ENCODE results near the gene ANP32B.

ANP32B gene

DNA sequence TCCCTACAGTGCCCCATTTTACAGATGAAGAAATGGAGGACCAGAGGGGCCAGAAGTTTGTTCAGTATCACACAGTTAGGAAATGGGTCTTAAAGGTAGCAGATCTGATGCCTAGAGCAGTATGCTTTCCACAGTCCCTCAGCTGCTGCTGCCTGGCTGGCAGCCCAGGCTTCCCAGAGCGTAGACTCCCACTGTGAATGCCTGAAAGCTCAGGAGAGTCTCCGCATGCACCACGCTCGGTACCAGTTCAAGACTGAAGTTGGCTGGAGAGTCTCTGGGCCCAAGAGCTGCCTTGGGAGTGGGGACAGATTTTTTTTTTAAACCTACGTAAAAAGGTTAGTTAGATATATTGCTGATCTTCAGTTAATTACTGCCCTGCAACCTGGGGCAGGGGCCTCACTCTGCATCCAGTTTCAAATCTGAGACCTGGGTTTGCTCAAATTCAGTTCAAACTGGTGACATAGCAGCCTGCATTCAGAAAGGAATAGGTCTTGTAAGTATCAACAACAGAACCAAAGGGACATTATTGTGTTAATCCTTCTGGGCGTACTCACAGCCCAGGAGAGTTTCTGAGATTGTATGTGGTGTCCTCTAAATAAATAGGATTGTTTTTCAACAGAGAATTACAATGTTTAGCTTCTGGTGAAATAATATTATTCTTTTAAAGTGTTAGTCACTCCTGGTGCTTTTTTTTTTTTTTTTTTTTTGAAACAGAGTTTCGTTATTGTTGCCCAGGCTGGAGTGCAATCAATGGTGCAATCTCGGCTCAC is 81.7 kb downstream of the ANP32B start:
- DNase-seq (ENCODE audit: low spot score) = no peak
- FAIRE-seq = no peak

All from urothelium cell line (cell line).